B cell (primary cell): ENCODE measurements around the gene MPST.

Experiments used
- CTCF ChIP-seq: fragments of 200-600 bp; IDR thresholded peaks from one replicate; pipeline ENCODE4 v1.8.0; 2022; ENCODE audit warnings: antibody characterized with exemption, mild to moderate bottlenecking
- EZH2 ChIP-seq: IDR thresholded peaks from 2 replicates; pipeline ENCODE4 v1.6.1; 2012; ENCODE audit warnings: borderline replicate concordance, low read depth, mild to moderate bottlenecking, moderate library complexity, low read length; ENCODE audit not compliant: insufficient read depth, poor library complexity, severe bottlenecking

DNA sequence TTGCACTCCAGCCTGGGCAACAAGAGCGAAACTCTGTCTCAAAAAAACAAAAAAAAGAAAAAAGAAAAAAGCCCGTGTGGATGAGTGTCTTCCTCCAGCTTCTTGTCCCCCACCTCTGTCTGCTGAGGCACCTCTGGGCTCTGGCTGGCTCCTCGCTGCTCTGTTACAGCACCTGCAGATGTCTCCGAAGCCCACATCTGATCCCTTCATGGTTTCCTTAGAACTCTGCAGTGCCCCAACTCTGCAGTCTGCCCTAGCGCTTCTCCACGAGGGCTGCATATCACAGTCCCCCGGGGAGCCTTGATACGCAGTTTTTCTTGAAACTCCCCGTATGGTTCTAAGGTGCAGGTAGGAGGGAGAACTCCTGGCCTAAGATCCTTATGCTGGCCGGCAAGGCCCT is 47.9 kb downstream of the MPST start:
- TF ChIP-seq CTCF: no peak
- TF ChIP-seq EZH2: no peak
